SW 1271 (cell line): ENCODE measurements around the gene ATP1B3.
"Not testable (repeated sequence)": the region's sequence is repeated elsewhere in the genome, so short reads cannot be mapped to it uniquely, and the experiment has no call there.

Source experiments
- DNase-seq, 2 experiments: peaks; one replicate each; lab custom pipeline; 2025; lab: John Stamatoyannopoulos, UW

The ATP1B3 gene

GRCh38 chr3:141905129-141905528 lies 28.7 kb downstream of the ATP1B3 start:
- DNase-seq, result no peak

- DNase-seq, result no peak
Observed at GRCh38 chr3:141909408-141909807, 33.0 kb downstream of the ATP1B3 start.

- DNase-seq, result not testable (repeated sequence)
Observed at GRCh38 chr3:141909986-141910385, 33.5 kb downstream of the ATP1B3 start.

GRCh38 chr3:141913150-141913811 lies 36.8 kb downstream of the ATP1B3 start:
- DNase-seq, result peak; percentile 24 to 33

- DNase-seq, result no peak
Observed at GRCh38 chr3:141914311-141914710, 37.9 kb downstream of the ATP1B3 start.

GRCh38 chr3:141915016-141915415 lies 38.6 kb downstream of the ATP1B3 start:
- no peak for DNase-seq

- DNase-seq, result no peak
Observed at GRCh38 chr3:141915766-141916165, 39.3 kb downstream of the ATP1B3 start.

- DNase-seq, result no peak
Observed at GRCh38 chr3:141920701-141921100, 44.3 kb downstream of the ATP1B3 start.

GRCh38 chr3:141921316-141921715 lies 44.9 kb downstream of the ATP1B3 start:
- DNase-seq, result no peak

GRCh38 chr3:141925677-141926076 lies 49.2 kb downstream of the ATP1B3 start:
- not testable (repeated sequence) for DNase-seq

GRCh38 chr3:141926929-141927328 lies 50.5 kb downstream of the ATP1B3 start:
- no peak for DNase-seq

GRCh38 chr3:141928631-141929270 lies 52.3 kb downstream of the ATP1B3 start:
- DNase-seq, result no peak

- no peak for DNase-seq
Observed at GRCh38 chr3:141929341-141929995, 53.0 kb downstream of the ATP1B3 start.

GRCh38 chr3:141930801-141931200 lies 54.4 kb downstream of the ATP1B3 start:
- DNase-seq, result no peak

- DNase-seq, result no peak
Observed at GRCh38 chr3:141933421-141934300, 57.2 kb downstream of the ATP1B3 start.

- no peak for DNase-seq
Observed at GRCh38 chr3:141934354-141934753, 57.9 kb downstream of the ATP1B3 start.

- no peak for DNase-seq
Observed at GRCh38 chr3:141938011-141938500, 61.6 kb downstream of the ATP1B3 start.

GRCh38 chr3:141939759-141940158 lies 63.3 kb downstream of the ATP1B3 start:
- no peak for DNase-seq

- DNase-seq, result peak; percentile 80 to 96
Observed at GRCh38 chr3:141940194-141940776, 63.8 kb downstream of the ATP1B3 start.

GRCh38 chr3:141941093-141941492 lies 64.7 kb downstream of the ATP1B3 start:
- no peak for DNase-seq

- DNase-seq, result no peak
Observed at GRCh38 chr3:141942006-141942405, 65.6 kb downstream of the ATP1B3 start.
